SK-N-SH (cell line): Measurements from ENCODE around the gene AJM1.

Experiments used
- CHD2 ChIP-seq: fragments of 150-350 bp; IDR thresholded peaks from 2 replicates; pipeline ENCODE4 v1.6.1; 2018; ENCODE audit warnings: low read length; ENCODE audit not compliant: partially characterized antibody
- CTCF ChIP-seq: fragments of 200-600 bp; sonication (generic); IDR thresholded peaks from 2 replicates; pipeline ENCODE4 v1.6.1; 2017; ENCODE audit warnings: antibody characterized with exemption, mild to moderate bottlenecking, moderate library complexity
- EP300 ChIP-seq, 2 experiments: IDR thresholded peaks; 2 replicates each; pipeline versions ENCODE4 v1.4.0 to v1.6.1; 2012; ENCODE audit warnings: borderline replicate concordance in 1 of 2, low read depth in 1 of 2, low read length in 1 of 2
- FOXM1 ChIP-seq: IDR thresholded peaks from 2 replicates; pipeline ENCODE4 v1.4.0; 2012; ENCODE audit warnings: low read depth, mild to moderate bottlenecking
- JUND ChIP-seq: IDR thresholded peaks from 2 replicates; pipeline ENCODE4 v1.4.0; 2012
- POLR2AphosphoS5 ChIP-seq: IDR thresholded peaks from 2 replicates; pipeline ENCODE4 v1.6.1; 2012; ENCODE audit warnings: low read depth, low read length
- REST ChIP-seq: IDR thresholded peaks from 2 replicates; pipeline ENCODE4 v1.6.1; 2012; ENCODE audit warnings: mild to moderate bottlenecking, low read depth, low read length, moderate library complexity
- SMC3 ChIP-seq: IDR thresholded peaks from 2 replicates; pipeline ENCODE4 v1.6.1; 2012; ENCODE audit warnings: low read depth, low read length, improper control_type of control experiment
- TCF12 ChIP-seq: IDR thresholded peaks from 2 replicates; pipeline ENCODE4 v1.4.0; 2012
- USF1 ChIP-seq: IDR thresholded peaks from 2 replicates; pipeline ENCODE4 v1.4.0; 2012; ENCODE audit warnings: low read depth, borderline replicate concordance
- YY1 ChIP-seq: IDR thresholded peaks from 2 replicates; pipeline ENCODE4 v1.4.0; 2012; ENCODE audit warnings: low read depth, mild to moderate bottlenecking
- ZBTB33 ChIP-seq: IDR thresholded peaks from 2 replicates; pipeline ENCODE4 v1.4.0; 2012; ENCODE audit warnings: low read depth, borderline replicate concordance

GRCh38 chr9:136858844-136859757, 16.8 kb downstream of the AJM1 start:
- no peak; the same call in 1 of the 2 replicates for TF ChIP-seq POLR2AphosphoS5
- TF ChIP-seq USF1, result no peak
- TF ChIP-seq CTCF, result no peak
- TF ChIP-seq TCF12, result no peak
- no peak for TF ChIP-seq ZBTB33
- no peak for TF ChIP-seq YY1
- no peak for TF ChIP-seq REST
- TF ChIP-seq JUND, result no peak
- no peak for TF ChIP-seq SMC3
- no peak for TF ChIP-seq FOXM1
- no peak for TF ChIP-seq EP300 (IDR thresholded peaks at IDR 0.05; ENCODE audit: borderline replicate concordance in 1 of 2, low read depth in 1 of 2, low read length in 1 of 2)
- TF ChIP-seq CHD2, result no peak
